Breast epithelium (tissue), 4 donors: ENCODE measurements around the gene CAMK4. TPM values are rescaled to one million over a fixed set of nuclear protein-coding genes. Genes with fewer than 3 reads are reported as not detected.

Experiments used
- DNase-seq, 2 donors: peaks; one replicate each; pipeline ENCODE4 v3.0.0-alpha.2; 2019; ENCODE audit warnings: low spot score in 2 of 2
- H3K27ac ChIP-seq, 2 donors: fragments of 200-600 bp; sonication (generic) in 1 of 2; one replicate each; pipeline ENCODE4 v1.5.1; 2016 to 2019; ENCODE audit warnings: mild to moderate bottlenecking in 1 of 2
- H3K27me3 ChIP-seq, 2 donors: fragments of 200-600 bp; sonication (generic) in 1 of 2; one replicate each; pipeline versions ENCODE4 v1.5.1 to v1.6.0; 2017 to 2019; ENCODE audit warnings: control low read depth in 1 of 2, mild to moderate bottlenecking in 1 of 2
- H3K36me3 ChIP-seq: fragments of 200-600 bp; one replicate; pipeline ENCODE4 v1.5.1; 2019
- H3K4me1 ChIP-seq, 2 donors: fragments of 200-600 bp; sonication (generic); one replicate each; pipeline ENCODE4 v1.5.1; 2016 to 2019; ENCODE audit warnings: control low read depth in 1 of 2
- H3K4me3 ChIP-seq, 3 donors: fragments of 200-600 bp; sonication (generic); 1 replicate in 2 of 3; 2 replicates in 1 of 3; pipeline ENCODE4 v1.5.1; 2016 to 2019; ENCODE audit warnings: mild to moderate bottlenecking in 3 of 3, moderate library complexity in 2 of 3
- H3K9me3 ChIP-seq, 2 donors: fragments of 200-600 bp; sonication (generic) in 1 of 2; one replicate each; pipeline ENCODE4 v1.5.1; 2016 to 2019; ENCODE audit warnings: control low read depth in 1 of 2
- CTCF ChIP-seq, 3 donors: fragments of 450-650 bp; IDR thresholded peaks; one replicate each; pipeline ENCODE4 v1.5.1; 2016 to 2017; ENCODE audit warnings: antibody characterized with exemption in 3 of 3, mild to moderate bottlenecking in 3 of 3, moderate library complexity in 3 of 3
- POLR2A ChIP-seq: fragments of 450-650 bp; IDR thresholded peaks from one replicate; pipeline ENCODE4 v1.6.1; 2016; ENCODE audit warnings: antibody characterized with exemption, mild to moderate bottlenecking, moderate library complexity
- POLR2AphosphoS5 ChIP-seq, 3 donors: sonication (generic); formaldehyde crosslinking; IDR thresholded peaks; one replicate each; pipeline ENCODE4 v1.6.1; 2017; ENCODE audit warnings: antibody characterized with exemption in 3 of 3
- intact Hi-C: fragments of 100-400 bp; cut with DNase I; formaldehyde crosslinking; loops from one replicate; pipeline ENCODE4 v1.15.1; 2023; ENCODE audit warnings: low total_unique reads
- total RNA-seq, 3 donors: library from RNA; depleted of rRNA; stranded (reverse); fragments of >200 nt; gene quantifications; one replicate each; pipeline ENCODE4 v1.1.0, GENCODE V29; 2016

CAMK4 gene
- total RNA-seq, 3 donors from 2014 or later: 0.98 to 1.5 (median 1.4) TPM

GRCh38 chr5:111514087-111514486, 289.9 kb downstream of the CAMK4 start:
- H3K4me1 ChIP-seq: no peaks in the 10 kb centered on the region
- no peak overlapping the region for H3K4me3 ChIP-seq
- DNase-seq: no peak
- intact Hi-C loops: no loop called here
- no peaks in the 10 kb centered on the region for H3K27me3 ChIP-seq
- TF ChIP-seq POLR2A (no peak), CTCF (IDR thresholded peaks at IDR 0.05) (no peak), POLR2AphosphoS5 (IDR thresholded peaks at IDR 0.05) (no peak)
- H3K36me3 ChIP-seq: no peaks in the 10 kb centered on the region
- H3K9me3 ChIP-seq: no peaks in the 10 kb centered on the region
- no peak overlapping the region for H3K27ac ChIP-seq

GRCh38 chr5:111517853-111518501, 293.8 kb downstream of the CAMK4 start:
- intact Hi-C loops: no loop called here
- TF ChIP-seq CTCF (IDR thresholded peaks at IDR 0.05) (no peak), POLR2A (no peak), POLR2AphosphoS5 (IDR thresholded peaks at IDR 0.05) (no peak)
- DNase-seq: no peak
- no peak overlapping the region for H3K4me3 ChIP-seq
- no peak overlapping the region for H3K27ac ChIP-seq
- no peaks in the 10 kb centered on the region for H3K36me3 ChIP-seq
- H3K27me3 ChIP-seq: no peaks in the 10 kb centered on the region
- no peaks in the 10 kb centered on the region for H3K9me3 ChIP-seq
- no peaks in the 10 kb centered on the region for H3K4me1 ChIP-seq

DNA sequence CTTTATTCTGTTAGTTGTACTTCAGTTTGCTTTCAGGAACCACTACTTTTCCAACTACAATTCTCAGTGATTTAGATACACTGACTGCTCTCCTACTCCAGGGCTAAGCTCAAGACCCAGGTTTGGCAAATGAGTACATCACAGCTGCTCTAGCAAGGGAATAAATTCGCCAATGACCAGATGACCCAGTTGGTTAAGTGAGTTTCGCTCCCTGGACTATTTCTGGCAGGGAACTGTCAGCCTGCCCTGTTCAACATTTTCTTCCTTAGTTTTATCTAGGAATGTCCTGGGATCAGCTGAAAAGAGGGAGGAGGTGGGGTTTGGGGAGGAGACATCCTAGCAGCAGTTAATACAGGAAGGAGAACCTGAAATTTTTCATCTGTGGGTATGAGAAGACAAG, 294.6 kb downstream of the CAMK4 start:
- intact Hi-C loops: no loop called here
- no peak overlapping the region for H3K27ac ChIP-seq
- no peaks in the 10 kb centered on the region for H3K4me1 ChIP-seq
- H3K9me3 ChIP-seq: no peaks in the 10 kb centered on the region
- no peak overlapping the region for H3K4me3 ChIP-seq
- no peaks in the 10 kb centered on the region for H3K36me3 ChIP-seq
- DNase-seq: no peak
- no peaks in the 10 kb centered on the region for H3K27me3 ChIP-seq
- no peak for TF ChIP-seq POLR2A
- no peak for TF ChIP-seq POLR2AphosphoS5 (IDR thresholded peaks at IDR 0.05)
- no peak for TF ChIP-seq CTCF (IDR thresholded peaks at IDR 0.05)

DNA sequence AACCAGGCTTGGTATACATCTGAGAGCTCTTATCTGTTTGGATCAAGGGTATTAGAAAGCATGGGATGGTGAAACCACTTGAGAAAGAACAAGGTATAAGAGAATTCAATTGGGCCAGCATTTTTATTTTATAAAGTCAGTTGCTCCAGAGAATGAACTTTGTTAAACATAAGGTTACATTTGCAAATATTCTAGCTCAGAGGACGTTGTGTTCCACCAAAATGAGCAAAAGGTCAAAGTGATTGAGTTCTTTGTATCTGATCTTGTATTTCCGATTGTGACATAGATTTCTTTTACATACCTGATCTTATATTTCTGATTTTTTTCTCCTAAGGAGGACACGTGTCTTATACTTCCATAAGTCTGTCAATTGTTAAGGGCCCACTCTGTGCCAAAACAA, 296.7 kb downstream of the CAMK4 start:
- TF ChIP-seq POLR2AphosphoS5 (IDR thresholded peaks at IDR 0.05): no peak
- H3K9me3 ChIP-seq: no peaks in the 10 kb centered on the region
- H3K27ac ChIP-seq: no peak overlapping the region
- no peaks in the 10 kb centered on the region for H3K27me3 ChIP-seq
- intact Hi-C loops: no loop called here
- no peaks in the 10 kb centered on the region for H3K4me1 ChIP-seq
- no peak overlapping the region for H3K4me3 ChIP-seq
- no peak for DNase-seq
- no peaks in the 10 kb centered on the region for H3K36me3 ChIP-seq

GRCh38 chr5:111528056-111528455, 303.9 kb downstream of the CAMK4 start:
- no peak for TF ChIP-seq CTCF (IDR thresholded peaks at IDR 0.05)
- no peak for TF ChIP-seq POLR2AphosphoS5 (IDR thresholded peaks at IDR 0.05)
- TF ChIP-seq POLR2A: no peak
- Histone ChIP-seq H3K9me3 (no peaks in the 10 kb centered on the region), H3K27me3 (no peaks in the 10 kb centered on the region), H3K4me1 (no peaks in the 10 kb centered on the region), H3K4me3 (no peak overlapping the region), H3K27ac (no peak overlapping the region), H3K36me3 (no peaks in the 10 kb centered on the region)
- DNase-seq: no peak
- intact Hi-C loops: no loop called here
